K562 (cell line): ENCODE results near the gene CLTB. TPM values are rescaled to one million over a fixed set of nuclear protein-coding genes. Genes with fewer than 3 reads are reported as not detected.

Source experiments
- BCOR ChIP-seq: fragments of 450-650 bp; IDR thresholded peaks from 2 replicates; pipeline ENCODE4 v1.6.1; 2016
- BRCA1 ChIP-seq, 2 experiments: fragments of 450-650 bp in 1 of 2; sonication (generic) in 1 of 2; formaldehyde crosslinking in 1 of 2; IDR thresholded peaks; 2 replicates each; pipeline versions ENCODE4 v1.5.0 to v1.6.1; 2017 to 2020; ENCODE audit warnings: mild to moderate bottlenecking in 1 of 2, missing genetic modification reagents in 1 of 2
- CBX1 ChIP-seq: sonication (generic); IDR thresholded peaks from 2 replicates; pipeline ENCODE4 v1.6.1; 2016; ENCODE audit warnings: antibody characterized with exemption, low read depth, mild to moderate bottlenecking
- CBX3 ChIP-seq, 2 experiments: IDR thresholded peaks; 1 replicate in 1 of 2; 2 replicates in 1 of 2; pipeline ENCODE4 v1.6.1; 2012; ENCODE audit warnings: inconsistent platforms in 2 of 2, low read length in 2 of 2, borderline replicate concordance in 1 of 2, control low read depth in 1 of 2
- CHD4 ChIP-seq: fragments of 200-600 bp; sonication (generic); IDR thresholded peaks from 3 replicates; pipeline ENCODE4 v1.6.1; 2012; ENCODE audit warnings: low read depth, mild to moderate bottlenecking, mixed read lengths, low read length, inconsistent platforms; ENCODE audit not compliant: insufficient read depth, insufficient replicate concordance, poor library complexity, severe bottlenecking
- ETV5 ChIP-seq: sonication (generic); formaldehyde crosslinking; IDR thresholded peaks from 2 replicates; pipeline ENCODE4 v1.4.0; 2020; ENCODE audit warnings: low read depth, mild to moderate bottlenecking, missing genetic modification reagents
- HDAC2 ChIP-seq: fragments of 450-650 bp; IDR thresholded peaks from 2 replicates; pipeline ENCODE4 v1.6.1; 2016; ENCODE audit warnings: mild to moderate bottlenecking
- POLR3A ChIP-seq: IDR thresholded peaks from 2 replicates; pipeline ENCODE4 v1.6.1; 2011; ENCODE audit warnings: borderline replicate concordance, mild to moderate bottlenecking, moderate library complexity; ENCODE audit not compliant: insufficient read length, insufficient read depth; ENCODE audit errors: extremely low read depth
- PTBP1 ChIP-seq: fragments of 200-400 bp; formaldehyde crosslinking; IDR thresholded peaks from 2 replicates; pipeline ENCODE4 v1.6.1; 2017; ENCODE audit warnings: low read depth, low read length
- RBM25 ChIP-seq: fragments of 200-400 bp; formaldehyde crosslinking; IDR thresholded peaks from 2 replicates; pipeline ENCODE4 v1.6.1; 2018; ENCODE audit warnings: low read length, low read depth, moderate library complexity; ENCODE audit not compliant: severe bottlenecking
- RCOR1 ChIP-seq, 2 experiments: IDR thresholded peaks; 2 replicates each; pipeline ENCODE4 v1.6.1; 2012; ENCODE audit warnings: low read depth in 2 of 2, low read length in 2 of 2, borderline replicate concordance in 1 of 2, improper control_type of control experiment in 1 of 2
- SMAD2 ChIP-seq: fragments of 150-350 bp; IDR thresholded peaks from 2 replicates; pipeline ENCODE4 v1.6.1; 2014; ENCODE audit warnings: low read depth, mild to moderate bottlenecking, low read length
- SMAD3 ChIP-seq: fragments of 450-650 bp; formaldehyde crosslinking; conservative IDR thresholded peaks from 2 replicates; pipeline ENCODE4 v1.4.0; 2020; ENCODE audit warnings: mild to moderate bottlenecking
- TRIM24 ChIP-seq, 2 experiments: fragments of 450-650 bp; IDR thresholded peaks; 2 replicates each; pipeline ENCODE4 v1.6.1; 2016
- ZBTB8A ChIP-seq: fragments of 450-650 bp; IDR thresholded peaks from 2 replicates; pipeline ENCODE4 v1.6.1; 2018; ENCODE audit warnings: mild to moderate bottlenecking, moderate library complexity; ENCODE audit not compliant: partially characterized antibody
- ZNF174 ChIP-seq: fragments of 250-450 bp; sonication (Bioruptor Pico); IDR thresholded peaks from 2 replicates; pipeline ENCODE4 v1.4.0; 2020; ENCODE audit warnings: mild to moderate bottlenecking
- ZNF696 ChIP-seq: fragments of 250-450 bp; sonication (Bioruptor Pico); conservative IDR thresholded peaks from 2 replicates; pipeline ENCODE4 v1.4.0; 2020; ENCODE audit warnings: mild to moderate bottlenecking, moderate library complexity
- polyA plus RNA-seq, 8 experiments: library from polyadenylated mRNA; depleted of rRNA in 4 of 8; stranded (reverse) in 5 of 8; unstranded in 3 of 8; fragments of >200 nt; fragmentation: Nextera tagmentation in 2 of 8; fragmentation: Illumina TruSeq in 1 of 8; extraction: Ambion mirVana in 2 of 8; extraction: Trizol in 1 of 8; gene quantifications; 2 replicates each; pipeline versions ENCODE4 v1.2.1 to v1.2.3, GENCODE V29; 2011 to 2014; ENCODE audit warnings: inconsistent platforms in 1 of 8, missing spikeins in 1 of 8
- total RNA-seq, 7 experiments: library from RNA; depleted of rRNA in 6 of 7; stranded (reverse); fragments of >200 nt in 6 of 7; fragmentation: Illumina TruSeq in 2 of 7; extraction: Trizol in 2 of 7; gene quantifications; 2 replicates each; pipeline versions ENCODE4 v1.2.1 to v1.2.3, GENCODE V29; 2011 to 2021; ENCODE audit warnings: low replicate concordance in 1 of 7
- TF ChIP-seq, protein P1 (sequence below): fragments of 150-350 bp; conservative IDR thresholded peaks from 2 replicates; pipeline ENCODE4 v1.6.1; 2014; ENCODE audit warnings: low read length
- TF ChIP-seq, protein P2 (sequence below): fragments of 250-450 bp; sonication (Bioruptor Pico); IDR thresholded peaks from 2 replicates; pipeline ENCODE4 v1.5.0; 2022; ENCODE audit warnings: mild to moderate bottlenecking
- TF ChIP-seq, protein P3 (sequence below): fragments of 450-650 bp; formaldehyde crosslinking; IDR thresholded peaks from 2 replicates; pipeline ENCODE4 v1.4.0; 2020; ENCODE audit warnings: mild to moderate bottlenecking

Gene CLTB
- total and polyA plus RNA-seq, 9 of the 15 experiments (the other 6 are each of a cell fraction or from before 2014, with no cell fraction given) = 1.8 to 117 (median 39.0) TPM

DNA sequence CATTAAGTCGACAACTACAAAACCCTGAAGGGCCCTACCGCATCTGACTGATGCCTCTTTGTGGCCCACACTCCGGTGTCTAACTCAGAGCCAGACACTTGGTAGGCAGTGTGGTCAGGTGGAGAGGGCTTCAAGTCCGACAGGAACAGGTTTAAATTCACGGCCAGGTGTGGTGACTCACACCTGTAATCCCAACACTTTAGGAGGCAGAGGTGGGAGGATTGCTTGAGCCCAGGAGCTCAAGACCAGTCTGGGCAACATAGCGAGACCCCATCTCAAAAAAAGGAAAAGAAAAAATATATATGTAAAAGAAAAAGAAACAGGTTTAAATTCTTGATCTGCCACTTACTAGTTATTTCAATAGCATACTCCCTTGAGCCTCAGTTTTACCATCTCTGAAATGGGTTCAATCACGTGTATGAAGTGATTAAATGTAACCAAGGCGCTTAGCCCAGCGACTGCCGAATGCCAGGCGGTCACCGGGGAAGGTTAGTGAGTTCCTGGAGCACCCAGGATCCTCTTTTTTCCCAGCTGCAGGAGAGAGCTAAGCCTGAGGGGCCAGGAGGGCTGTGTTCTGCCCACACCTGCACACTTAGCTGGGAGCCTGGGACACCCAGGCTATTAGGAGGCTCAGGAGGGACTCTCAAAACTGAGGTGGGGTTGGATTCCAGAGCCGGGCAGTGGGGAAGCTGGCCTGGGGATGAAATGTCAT lies 943 bp downstream of the CLTB start (continued):
- TF ChIP-seq, protein P1, sequence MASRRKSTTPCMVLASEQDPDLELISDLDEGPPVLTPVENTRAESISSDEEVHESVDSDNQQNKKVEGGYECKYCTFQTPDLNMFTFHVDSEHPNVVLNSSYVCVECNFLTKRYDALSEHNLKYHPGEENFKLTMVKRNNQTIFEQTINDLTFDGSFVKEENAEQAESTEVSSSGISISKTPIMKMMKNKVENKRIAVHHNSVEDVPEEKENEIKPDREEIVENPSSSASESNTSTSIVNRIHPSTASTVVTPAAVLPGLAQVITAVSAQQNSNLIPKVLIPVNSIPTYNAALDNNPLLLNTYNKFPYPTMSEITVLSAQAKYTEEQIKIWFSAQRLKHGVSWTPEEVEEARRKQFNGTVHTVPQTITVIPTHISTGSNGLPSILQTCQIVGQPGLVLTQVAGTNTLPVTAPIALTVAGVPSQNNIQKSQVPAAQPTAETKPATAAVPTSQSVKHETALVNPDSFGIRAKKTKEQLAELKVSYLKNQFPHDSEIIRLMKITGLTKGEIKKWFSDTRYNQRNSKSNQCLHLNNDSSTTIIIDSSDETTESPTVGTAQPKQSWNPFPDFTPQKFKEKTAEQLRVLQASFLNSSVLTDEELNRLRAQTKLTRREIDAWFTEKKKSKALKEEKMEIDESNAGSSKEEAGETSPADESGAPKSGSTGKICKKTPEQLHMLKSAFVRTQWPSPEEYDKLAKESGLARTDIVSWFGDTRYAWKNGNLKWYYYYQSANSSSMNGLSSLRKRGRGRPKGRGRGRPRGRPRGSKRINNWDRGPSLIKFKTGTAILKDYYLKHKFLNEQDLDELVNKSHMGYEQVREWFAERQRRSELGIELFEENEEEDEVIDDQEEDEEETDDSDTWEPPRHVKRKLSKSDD = no peak
- TF ChIP-seq ZNF696 (CRISPR knock-in tag) (no peak), BRCA1 (IDR thresholded peaks at IDR 0.05) (no peak), BRCA1 (CRISPR knock-in tag; IDR thresholded peaks at IDR 0.05) (no peak), SMAD3 (CRISPR knock-in tag) (no peak), RCOR1 (IDR thresholded peaks at IDR 0.05; ENCODE audit: borderline replicate concordance in 1 of 2, low read depth in 2 of 2, low read length in 2 of 2) (peak in 1 of 2 experiments; percentile 90; a peak in 3 of 4 replicates), ZBTB8A (no peak), ZNF174 (no peak), CBX3 (IDR thresholded peaks at IDR 0.05; ENCODE audit: borderline replicate concordance in 1 of 2, low read length in 2 of 2) (peak in 1 of 2 experiments; percentile 81; a peak in 2 of 3 replicates), RBM25 (peak; percentile 95), BCOR (peak; percentile 99), PTBP1 (0 out of 2 replicates have a peak, but pooled peaks have one; percentile 38), TRIM24 (IDR thresholded peaks at IDR 0.05) (no peak), POLR3A (no peak), SMAD2 (no peak), ETV5 (CRISPR knock-in tag) (no peak), CHD4 (peak; percentile 88), HDAC2 (peak; percentile 94; the same call in 1 of the 2 replicates), CBX1 (peak; percentile 83; the same call in 1 of the 2 replicates)
- TF ChIP-seq, protein P2, sequence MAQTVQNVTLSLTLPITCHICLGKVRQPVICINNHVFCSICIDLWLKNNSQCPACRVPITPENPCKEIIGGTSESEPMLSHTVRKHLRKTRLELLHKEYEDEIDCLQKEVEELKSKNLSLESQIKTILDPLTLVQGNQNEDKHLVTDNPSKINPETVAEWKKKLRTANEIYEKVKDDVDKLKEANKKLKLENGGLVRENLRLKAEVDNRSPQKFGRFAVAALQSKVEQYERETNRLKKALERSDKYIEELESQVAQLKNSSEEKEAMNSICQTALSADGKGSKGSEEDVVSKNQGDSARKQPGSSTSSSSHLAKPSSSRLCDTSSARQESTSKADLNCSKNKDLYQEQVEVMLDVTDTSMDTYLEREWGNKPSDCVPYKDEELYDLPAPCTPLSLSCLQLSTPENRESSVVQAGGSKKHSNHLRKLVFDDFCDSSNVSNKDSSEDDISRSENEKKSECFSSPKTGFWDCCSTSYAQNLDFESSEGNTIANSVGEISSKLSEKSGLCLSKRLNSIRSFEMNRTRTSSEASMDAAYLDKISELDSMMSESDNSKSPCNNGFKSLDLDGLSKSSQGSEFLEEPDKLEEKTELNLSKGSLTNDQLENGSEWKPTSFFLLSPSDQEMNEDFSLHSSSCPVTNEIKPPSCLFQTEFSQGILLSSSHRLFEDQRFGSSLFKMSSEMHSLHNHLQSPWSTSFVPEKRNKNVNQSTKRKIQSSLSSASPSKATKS (CRISPR knock-in tag) = no peak
- TF ChIP-seq, protein P3, sequence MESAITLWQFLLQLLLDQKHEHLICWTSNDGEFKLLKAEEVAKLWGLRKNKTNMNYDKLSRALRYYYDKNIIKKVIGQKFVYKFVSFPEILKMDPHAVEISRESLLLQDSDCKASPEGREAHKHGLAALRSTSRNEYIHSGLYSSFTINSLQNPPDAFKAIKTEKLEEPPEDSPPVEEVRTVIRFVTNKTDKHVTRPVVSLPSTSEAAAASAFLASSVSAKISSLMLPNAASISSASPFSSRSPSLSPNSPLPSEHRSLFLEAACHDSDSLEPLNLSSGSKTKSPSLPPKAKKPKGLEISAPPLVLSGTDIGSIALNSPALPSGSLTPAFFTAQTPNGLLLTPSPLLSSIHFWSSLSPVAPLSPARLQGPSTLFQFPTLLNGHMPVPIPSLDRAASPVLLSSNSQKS (CRISPR knock-in tag) = no peak
- TF ChIP-seq, all 486 proteins: peak for 13
